HG03342 (cell line): ENCODE data around the gene SVIL.
"Not testable (repeated sequence)": the region's sequence is repeated elsewhere in the genome, so short reads cannot be mapped to it uniquely, and the experiment has no call there.

Experiments used
- ATAC-seq: cut with Tn5 transposase; IDR thresholded peaks from one replicate; pipeline ENCODE4 v1.9.1; 2021; ENCODE audit warnings: mild to moderate bottlenecking, moderate library complexity; ENCODE audit not compliant: unreplicated experiment

The SVIL gene

GRCh38 chr10:29522061-29522855 lies 112.5 kb downstream of the SVIL start:
- no peak for ATAC-seq

- no peak for ATAC-seq
Measured at GRCh38 chr10:29519659-29520058, 115.1 kb downstream of the SVIL start.

- no peak for ATAC-seq
Measured at GRCh38 chr10:29517352-29517923, 117.3 kb downstream of the SVIL start.

GRCh38 chr10:29516309-29516932 lies 118.3 kb downstream of the SVIL start:
- ATAC-seq: not testable (repeated sequence)

GRCh38 chr10:29515879-29516278 lies 118.9 kb downstream of the SVIL start:
- ATAC-seq: not testable (repeated sequence)

GRCh38 chr10:29515104-29515503 lies 119.7 kb downstream of the SVIL start:
- ATAC-seq: not testable (repeated sequence)

GRCh38 chr10:29514306-29514705 lies 120.5 kb downstream of the SVIL start:
- ATAC-seq: no peak

- ATAC-seq: no peak
Measured at GRCh38 chr10:29512425-29512974, 122.3 kb downstream of the SVIL start.

- not testable (repeated sequence) for ATAC-seq
Measured at GRCh38 chr10:29511806-29512205, 123.0 kb downstream of the SVIL start.

- ATAC-seq: not testable (repeated sequence)
Measured at GRCh38 chr10:29510483-29511157, 124.2 kb downstream of the SVIL start.

- no peak for ATAC-seq
Measured at GRCh38 chr10:29508554-29509244, 126.1 kb downstream of the SVIL start.

GRCh38 chr10:29507750-29508149 lies 127.0 kb downstream of the SVIL start:
- ATAC-seq: not testable (repeated sequence)

- not testable (repeated sequence) for ATAC-seq
Measured at GRCh38 chr10:29506324-29506921, 128.3 kb downstream of the SVIL start.

GRCh38 chr10:29502351-29502750 lies 132.4 kb downstream of the SVIL start:
- no peak for ATAC-seq

- ATAC-seq: no peak
Measured at GRCh38 chr10:29501692-29502091, 133.1 kb downstream of the SVIL start.

- ATAC-seq: no peak
Measured at GRCh38 chr10:29499993-29500537, 134.7 kb downstream of the SVIL start.

- peak; percentile 73 for ATAC-seq
Measured at GRCh38 chr10:29496341-29497162, 138.2 kb downstream of the SVIL start.

GRCh38 chr10:29495366-29495765 lies 139.4 kb downstream of the SVIL start:
- no peak for ATAC-seq

- no peak for ATAC-seq
Measured at GRCh38 chr10:29493697-29494096, 141.1 kb downstream of the SVIL start.
